IMR-90 (cell line): ENCODE results near the gene SAMD4B.

Experiments
- FOS ChIP-seq: fragments of 150-350 bp; IDR thresholded peaks from 2 replicates; pipeline ENCODE4 v1.6.1; 2016; ENCODE audit warnings: low read depth, low read length
- MAZ ChIP-seq: IDR thresholded peaks from 2 replicates; pipeline ENCODE4 v1.6.1; 2012; ENCODE audit warnings: low read depth, mild to moderate bottlenecking, low read length, improper control_type of control experiment, moderate library complexity, borderline replicate concordance
- POLR2A ChIP-seq: IDR thresholded peaks from 2 replicates; pipeline ENCODE4 v1.6.1; 2012; ENCODE audit warnings: mild to moderate bottlenecking, low read depth, low read length
- SMC3 ChIP-seq: fragments of 150-350 bp; IDR thresholded peaks from 2 replicates; pipeline ENCODE4 v1.6.1; 2016; ENCODE audit warnings: low read depth, mild to moderate bottlenecking, antibody characterized with exemption, low read length, moderate library complexity
- TF ChIP-seq, protein P1 (sequence below): conservative IDR thresholded peaks from 2 replicates; pipeline ENCODE4 v1.5.1; 2012; ENCODE audit warnings: mild to moderate bottlenecking, low read depth, low read length, improper control_type of control experiment
- TF ChIP-seq, protein P2 (sequence below): fragments of 150-350 bp; IDR thresholded peaks from 2 replicates; pipeline ENCODE4 v1.6.1; 2017; ENCODE audit warnings: mild to moderate bottlenecking, antibody characterized with exemption, low read length, low read depth

DNA sequence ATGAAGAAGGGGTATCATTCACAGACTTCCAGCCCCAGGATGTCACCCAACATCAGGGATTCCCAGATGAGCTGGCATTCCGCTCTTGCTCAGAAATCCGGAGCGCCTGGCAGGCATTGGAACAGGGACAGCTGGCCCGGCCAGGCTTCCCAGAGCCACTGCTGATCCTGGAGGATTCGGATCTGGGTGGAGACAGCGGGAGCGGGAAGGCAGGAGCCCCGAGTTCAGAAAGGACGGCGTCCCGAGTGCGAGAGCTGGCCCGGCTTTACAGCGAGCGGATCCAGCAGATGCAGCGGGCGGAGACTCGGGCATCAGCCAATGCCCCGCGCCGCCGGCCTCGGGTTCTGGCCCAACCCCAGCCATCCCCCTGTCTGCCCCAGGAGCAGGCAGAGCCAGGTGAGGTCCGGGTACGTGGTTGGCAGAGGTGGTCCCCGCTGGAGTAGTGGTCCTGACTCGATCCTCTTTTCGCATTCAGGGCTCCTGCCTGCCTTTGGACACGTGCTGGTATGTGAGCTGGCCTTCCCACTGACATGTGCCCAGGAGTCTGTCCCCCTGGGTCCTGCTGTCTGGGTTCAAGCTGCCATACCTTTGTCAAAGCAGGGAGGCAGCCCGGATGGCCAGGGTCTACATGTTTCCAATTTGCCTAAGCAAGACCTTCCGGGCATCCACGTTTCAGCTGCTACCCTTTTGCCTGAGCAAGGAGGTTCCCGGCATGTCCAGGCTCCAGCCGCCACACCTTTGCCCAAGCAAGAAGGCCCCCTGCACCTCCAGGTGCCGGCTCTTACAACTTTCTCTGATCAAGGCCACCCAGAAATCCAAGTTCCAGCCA is 81.3 kb downstream of the SAMD4B start:
- TF ChIP-seq, protein P1, sequence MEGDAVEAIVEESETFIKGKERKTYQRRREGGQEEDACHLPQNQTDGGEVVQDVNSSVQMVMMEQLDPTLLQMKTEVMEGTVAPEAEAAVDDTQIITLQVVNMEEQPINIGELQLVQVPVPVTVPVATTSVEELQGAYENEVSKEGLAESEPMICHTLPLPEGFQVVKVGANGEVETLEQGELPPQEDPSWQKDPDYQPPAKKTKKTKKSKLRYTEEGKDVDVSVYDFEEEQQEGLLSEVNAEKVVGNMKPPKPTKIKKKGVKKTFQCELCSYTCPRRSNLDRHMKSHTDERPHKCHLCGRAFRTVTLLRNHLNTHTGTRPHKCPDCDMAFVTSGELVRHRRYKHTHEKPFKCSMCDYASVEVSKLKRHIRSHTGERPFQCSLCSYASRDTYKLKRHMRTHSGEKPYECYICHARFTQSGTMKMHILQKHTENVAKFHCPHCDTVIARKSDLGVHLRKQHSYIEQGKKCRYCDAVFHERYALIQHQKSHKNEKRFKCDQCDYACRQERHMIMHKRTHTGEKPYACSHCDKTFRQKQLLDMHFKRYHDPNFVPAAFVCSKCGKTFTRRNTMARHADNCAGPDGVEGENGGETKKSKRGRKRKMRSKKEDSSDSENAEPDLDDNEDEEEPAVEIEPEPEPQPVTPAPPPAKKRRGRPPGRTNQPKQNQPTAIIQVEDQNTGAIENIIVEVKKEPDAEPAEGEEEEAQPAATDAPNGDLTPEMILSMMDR: no peak
- TF ChIP-seq SMC3: no peak
- TF ChIP-seq, protein P2, sequence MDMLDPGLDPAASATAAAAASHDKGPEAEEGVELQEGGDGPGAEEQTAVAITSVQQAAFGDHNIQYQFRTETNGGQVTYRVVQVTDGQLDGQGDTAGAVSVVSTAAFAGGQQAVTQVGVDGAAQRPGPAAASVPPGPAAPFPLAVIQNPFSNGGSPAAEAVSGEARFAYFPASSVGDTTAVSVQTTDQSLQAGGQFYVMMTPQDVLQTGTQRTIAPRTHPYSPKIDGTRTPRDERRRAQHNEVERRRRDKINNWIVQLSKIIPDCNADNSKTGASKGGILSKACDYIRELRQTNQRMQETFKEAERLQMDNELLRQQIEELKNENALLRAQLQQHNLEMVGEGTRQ: no peak
- TF ChIP-seq POLR2A: no peak
- TF ChIP-seq MAZ: no peak
- TF ChIP-seq FOS: no peak
